ENCODE results near the gene PRDM1.
A peak's percentile ranks its signal among the peaks of the same experiment; 100 is the strongest.
"Not testable (repeated sequence)": the region's sequence is repeated elsewhere in the genome, so short reads cannot be mapped to it uniquely, and the experiment has no call there.

The PRDM1 gene

DNA sequence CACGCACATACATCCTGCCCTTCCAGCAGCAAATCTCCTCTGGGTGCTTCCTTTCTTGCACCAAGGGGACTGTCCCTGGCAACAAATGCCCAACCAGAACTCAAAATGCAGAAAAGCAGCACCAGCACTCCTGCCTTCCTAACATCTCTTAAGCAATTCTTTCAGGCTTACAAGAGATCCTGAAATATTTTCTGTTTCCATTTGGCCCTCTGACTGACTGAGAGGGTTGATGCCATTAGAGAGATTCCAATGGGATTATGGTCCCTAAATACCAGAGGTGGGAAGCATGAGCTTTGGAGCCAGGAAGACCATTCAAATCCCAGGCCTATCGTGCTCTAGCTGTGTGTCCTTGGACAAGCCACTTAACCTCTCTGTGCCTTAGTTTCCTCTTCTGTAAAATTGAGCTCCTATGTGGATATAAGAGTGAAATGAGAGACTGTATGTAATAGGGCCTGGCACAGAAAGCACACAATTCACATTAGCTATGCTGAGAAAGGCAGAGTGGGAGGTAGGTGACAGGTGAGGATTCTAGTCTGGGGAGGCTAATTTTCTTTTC lies 56.8 kb downstream of the PRDM1 start:
- no peak for DNase-seq

DNA sequence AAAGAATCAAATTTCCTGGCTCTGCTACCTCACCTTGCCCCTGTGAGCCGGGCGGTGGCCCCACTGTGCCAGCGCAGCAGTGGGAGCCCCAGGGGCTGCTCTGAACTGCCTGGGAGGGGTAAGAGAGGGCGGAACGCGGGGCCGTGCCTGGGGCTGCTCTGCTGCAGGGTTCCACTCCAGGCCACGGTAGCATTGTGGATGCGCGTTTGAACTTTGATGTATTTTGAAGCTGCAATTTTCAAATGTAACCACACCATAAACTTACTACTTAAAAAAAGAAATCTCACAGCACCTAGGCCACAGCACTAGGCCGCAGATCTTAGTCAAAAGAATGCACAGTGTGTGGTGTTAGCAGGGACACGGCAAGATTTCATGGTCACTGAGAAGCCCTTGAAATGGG lies 57.5 kb downstream of the PRDM1 start:
- DNase-seq = no peak

DNA sequence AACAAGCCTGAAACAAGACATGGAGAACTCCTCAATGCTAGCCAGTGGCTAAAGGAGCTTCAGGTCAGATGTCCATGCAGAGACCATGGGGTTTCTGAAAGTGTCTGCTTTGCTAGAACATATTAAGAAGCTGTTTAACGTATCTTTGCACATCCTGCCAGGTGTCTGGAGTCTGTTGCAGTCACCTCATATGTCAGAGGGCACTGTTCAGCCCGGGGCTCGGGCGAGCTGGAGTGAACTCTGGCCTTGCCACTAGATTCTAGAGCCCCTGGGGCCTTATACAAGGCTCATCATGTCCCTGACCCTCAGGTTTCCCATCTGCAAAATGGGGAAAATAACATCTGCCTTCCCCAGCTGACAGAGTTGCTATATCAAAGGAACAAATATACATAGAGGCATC lies 59.0 kb downstream of the PRDM1 start:
- no peak for DNase-seq

DNA sequence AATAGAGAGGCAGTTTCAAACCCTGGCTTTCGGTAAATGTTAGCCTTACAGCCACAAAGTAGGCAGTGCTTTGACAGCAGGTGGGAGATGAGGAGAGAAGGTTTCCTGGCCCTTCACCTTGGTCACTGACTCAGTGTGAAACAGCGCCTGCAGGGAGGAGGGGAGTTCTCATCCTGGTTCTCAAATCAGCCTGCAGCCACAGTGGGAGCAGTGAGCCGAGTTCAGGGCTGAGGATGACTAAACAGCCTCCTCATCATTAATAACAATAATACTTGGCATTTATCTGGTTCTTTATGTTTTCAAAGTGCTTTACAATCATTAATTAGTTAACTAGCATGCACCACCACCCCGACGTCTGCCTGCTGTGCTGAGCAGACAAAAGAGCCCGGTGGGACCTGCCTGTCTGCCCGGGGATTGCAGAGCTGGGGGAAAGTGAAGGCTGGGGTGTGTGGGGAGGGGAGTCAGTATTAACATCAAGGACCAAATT lies 59.6 kb downstream of the PRDM1 start:
- no peak for DNase-seq

DNA sequence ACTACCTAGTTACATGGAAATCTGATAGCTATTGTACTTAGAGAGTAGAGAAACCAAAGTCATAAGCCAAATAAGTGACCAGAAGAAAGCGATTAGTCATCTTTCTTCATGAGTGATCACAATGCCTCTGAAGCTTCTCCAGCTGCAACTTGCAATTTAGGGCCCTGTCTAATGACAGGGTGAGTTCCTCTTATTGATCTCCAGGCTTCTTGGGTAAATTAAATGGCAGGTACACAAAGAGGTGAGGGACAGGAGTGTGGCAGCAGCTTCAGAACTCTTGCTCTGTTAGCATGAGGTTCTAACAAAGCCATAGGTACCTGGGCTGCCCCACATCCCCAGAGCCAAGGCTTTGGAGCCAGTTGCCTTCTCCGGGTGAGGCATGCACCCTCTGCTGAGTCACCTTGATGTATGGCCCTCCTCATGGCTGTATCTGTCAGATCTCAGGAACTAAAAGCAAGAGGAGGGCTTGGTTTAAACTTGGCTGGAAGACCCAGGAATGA lies 60.8 kb downstream of the PRDM1 start:
- no peak for DNase-seq

DNA sequence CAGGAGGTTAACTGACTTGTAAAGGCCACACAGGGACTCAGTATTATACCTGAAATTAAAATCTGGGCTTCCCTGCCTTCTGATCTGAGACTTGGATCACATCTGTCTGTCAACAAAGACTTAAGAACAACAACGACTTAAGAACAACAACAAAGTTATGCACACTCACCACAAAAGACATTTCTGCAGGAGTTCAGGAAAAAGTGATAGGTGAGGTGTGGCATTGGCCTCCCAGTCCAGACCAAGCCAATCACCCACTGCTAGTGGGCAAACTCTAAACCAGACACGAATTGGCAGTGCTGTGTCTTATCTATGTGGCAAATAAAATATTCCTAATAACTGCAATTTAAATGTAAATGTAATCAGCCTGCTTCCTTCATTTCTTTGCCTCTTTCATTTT lies 61.3 kb downstream of the PRDM1 start:
- no peak for DNase-seq

DNA sequence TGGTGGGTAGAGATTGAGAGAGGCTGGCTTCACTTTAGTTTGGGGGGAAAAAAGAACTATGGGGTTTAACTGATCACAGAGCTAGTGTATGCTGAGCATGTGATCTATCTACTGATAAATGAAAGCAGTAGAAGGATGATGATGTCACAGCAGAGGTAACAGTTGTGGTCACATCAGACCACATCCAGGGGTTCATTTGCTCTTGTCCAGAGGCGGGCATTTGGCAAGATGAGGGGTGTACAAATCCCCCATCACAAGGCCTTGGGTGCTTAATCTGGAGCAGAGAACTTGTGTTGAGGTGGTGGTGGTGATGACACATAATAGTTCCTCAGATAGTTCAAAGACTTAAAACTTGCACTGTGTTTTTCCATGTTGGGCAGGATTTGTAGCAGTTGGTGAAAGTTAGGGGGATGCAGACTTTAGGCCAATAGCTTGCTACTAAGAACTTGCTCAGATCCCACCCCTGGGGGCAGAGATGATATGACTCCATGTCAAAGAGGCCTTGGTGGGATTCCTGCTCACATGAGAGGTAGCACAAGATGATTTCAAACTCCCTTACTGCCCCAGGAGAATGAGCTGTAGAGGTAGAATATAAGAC lies 63.4 kb downstream of the PRDM1 start:
- peak; percentile 56 for DNase-seq

DNA sequence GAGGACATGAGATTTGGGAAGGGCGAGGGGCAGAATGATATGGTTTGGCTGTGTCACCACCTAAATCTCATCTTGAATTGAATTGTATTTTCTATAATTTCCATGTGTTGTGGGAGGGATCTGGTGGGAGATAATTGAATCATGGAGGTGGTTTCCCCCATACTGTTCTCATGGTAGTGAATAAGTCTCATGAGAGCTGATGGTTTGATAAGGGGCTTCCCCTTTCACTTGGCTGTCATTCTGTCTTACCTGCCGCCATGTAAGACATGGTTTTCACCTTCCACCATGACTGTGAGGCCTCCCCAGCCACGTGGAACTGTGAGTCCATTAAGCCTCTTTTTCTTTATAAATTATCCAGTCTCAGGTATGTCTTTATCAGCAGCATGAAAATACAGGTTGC lies 66.3 kb downstream of the PRDM1 start:
- not testable (repeated sequence) for DNase-seq

DNA sequence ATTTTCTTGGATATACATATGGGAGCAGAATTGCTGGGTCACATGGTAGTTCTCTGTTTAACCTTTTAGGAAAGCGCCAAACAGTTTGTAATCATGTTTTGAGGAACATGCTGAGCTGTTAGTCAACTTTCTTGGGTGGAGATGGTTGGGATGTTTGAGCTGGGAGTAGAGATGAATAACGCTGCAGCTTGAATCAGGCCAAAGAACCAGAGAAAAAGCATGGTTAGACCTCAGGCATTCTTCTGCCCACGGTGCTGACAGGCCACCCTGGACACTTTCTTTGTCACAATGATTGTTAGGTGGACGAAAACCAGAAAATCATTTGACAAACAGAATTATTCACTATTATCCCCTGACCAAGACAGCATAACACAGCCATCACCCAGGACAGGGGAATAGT lies 66.8 kb downstream of the PRDM1 start:
- no peak for DNase-seq

DNA sequence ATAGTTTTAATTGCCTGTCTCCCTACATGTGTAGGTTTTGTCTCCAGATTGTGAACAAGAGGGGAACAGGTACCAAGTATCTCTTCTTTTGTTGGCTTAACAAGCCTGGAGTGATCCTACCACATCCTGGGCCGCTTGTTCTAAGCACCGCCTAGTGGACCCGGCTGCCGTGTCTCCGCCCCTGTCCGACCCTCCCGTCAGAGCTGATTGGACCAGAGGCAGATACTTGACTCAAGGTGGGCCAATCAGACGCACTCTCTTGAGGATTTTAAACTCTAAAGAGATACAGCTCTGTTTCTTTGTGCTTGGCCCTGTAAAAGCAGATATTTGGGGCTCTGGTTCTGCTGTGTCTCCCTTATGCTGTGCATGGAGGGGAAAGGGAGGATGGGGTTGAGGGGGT lies 68.2 kb downstream of the PRDM1 start:
- no peak for DNase-seq

DNA sequence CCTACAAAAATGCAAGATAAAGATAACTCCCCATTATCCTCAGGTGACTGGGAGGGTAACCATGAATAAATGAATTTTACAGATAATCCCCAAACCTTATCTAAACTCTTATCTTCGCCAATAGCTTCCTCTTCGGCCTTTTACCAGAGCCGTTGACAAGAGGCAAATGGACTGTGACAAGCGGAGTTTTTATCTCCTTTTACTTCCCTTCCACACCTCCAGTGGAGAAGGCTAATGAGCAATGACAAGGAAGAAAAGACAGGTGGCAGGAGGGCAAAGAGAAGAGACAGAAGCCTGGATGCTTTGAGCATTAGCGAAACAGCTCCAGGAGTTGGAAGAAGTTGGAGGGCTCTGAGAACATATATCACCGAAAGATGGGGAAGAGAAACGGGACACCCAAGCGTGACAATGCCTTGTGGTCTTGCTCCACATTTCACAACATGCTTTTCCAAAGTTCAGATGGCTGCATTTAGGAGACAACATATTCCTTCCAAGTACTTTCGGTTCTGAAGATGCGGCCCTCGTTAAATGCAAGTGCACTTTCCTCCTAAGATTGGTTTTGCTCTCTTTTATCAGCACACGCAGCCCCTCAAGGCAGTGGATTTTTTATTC lies 69.2 kb downstream of the PRDM1 start:
- no peak for DNase-seq

DNA sequence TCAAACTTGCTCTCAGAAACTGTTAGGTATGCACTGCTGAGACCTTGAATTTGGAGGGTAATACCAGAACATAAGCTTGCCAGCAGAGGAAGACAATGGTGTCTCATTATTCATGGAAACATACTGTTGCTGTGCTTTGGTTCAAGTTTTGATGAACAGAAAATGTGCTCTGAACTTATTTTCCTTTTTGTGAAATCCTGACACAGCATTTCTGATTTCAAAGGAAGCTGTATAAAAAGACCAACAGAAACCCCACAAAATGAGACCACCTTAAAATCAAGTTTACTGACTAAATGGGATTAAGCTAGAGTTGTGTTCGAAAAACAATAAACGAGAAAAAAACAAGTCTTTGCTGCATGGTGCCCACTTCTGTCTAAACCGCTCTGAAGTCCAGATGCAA lies 70.3 kb downstream of the PRDM1 start:
- no peak for DNase-seq

DNA sequence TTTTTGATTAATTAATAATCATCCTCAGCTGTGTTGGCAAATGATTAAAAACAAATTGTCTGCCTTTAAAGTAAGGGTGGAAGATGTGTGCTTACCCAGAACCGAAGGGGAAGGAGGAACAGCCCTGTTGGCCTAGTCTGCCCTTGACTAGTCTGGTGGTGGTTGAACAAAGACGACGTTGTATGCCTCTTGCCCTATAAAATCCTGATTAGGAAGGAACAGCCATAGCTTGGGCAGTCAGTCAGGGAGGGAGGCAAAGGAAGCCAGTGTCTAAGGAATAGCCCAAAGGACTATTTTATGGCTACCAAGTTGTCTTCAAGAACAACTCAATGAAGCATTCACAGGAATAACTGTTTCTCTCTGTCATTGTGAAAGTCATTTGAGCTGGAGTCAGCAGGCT lies 70.7 kb downstream of the PRDM1 start:
- no peak for DNase-seq

DNA sequence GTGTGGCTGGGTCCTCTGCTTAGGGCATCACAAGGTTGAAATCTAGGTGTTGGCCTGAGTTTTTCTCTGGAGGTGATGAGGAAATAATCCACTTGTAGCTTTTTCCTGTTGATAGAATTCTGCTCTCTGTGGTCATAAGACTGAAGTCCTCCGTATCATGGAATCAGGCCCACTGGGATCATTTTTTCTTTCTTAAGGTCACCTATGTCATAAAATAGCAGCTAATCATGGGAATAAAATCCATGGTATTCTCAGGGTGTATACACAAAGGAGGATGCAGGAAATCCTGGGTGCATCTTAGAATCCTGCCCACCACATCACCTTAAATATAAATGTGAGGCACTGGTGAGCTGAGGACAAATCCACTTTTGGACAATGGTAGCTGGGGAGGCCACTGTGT lies 72.7 kb downstream of the PRDM1 start:
- no peak for DNase-seq

Data from CD4-positive, alpha-beta T cell treated with Interleukin-17A for 1 hour (primary cell).